CD4-positive, alpha-beta T cell treated with Interferon gamma for 1 hour (primary cell): Measurements from ENCODE around the gene AUTS2.

ENCODE experiments used
- DNase-seq: peaks from one replicate; pipeline ENCODE4 v3.0.0-alpha.2; 2020

The AUTS2 gene

DNA sequence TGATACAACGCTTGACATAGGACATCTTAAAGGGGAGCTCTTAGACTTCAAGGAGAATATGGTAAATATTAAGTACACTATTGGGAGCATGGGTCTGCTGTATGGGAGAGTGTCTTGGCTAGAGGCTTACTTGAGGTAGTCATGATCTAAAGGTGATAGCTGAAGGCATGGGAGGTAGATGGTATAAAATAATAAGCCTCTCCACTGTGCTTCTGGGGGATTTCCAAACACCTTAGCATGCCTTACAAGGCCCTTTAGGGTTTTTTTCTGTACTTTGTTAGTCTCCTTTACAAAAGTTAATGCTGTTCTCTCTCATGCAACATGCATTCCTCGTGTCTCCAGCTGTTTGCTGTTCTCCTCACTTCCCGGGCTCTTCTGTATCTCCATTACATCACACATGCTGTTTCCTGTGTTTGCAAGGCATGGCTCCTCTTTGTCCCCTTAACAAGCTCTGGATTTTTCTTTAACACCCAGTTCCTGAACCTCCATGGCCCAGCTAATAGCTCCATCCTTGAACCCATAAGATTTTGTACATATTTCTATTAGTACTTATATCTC, 449.7 kb downstream of the AUTS2 start:
- DNase-seq = no peak

DNA sequence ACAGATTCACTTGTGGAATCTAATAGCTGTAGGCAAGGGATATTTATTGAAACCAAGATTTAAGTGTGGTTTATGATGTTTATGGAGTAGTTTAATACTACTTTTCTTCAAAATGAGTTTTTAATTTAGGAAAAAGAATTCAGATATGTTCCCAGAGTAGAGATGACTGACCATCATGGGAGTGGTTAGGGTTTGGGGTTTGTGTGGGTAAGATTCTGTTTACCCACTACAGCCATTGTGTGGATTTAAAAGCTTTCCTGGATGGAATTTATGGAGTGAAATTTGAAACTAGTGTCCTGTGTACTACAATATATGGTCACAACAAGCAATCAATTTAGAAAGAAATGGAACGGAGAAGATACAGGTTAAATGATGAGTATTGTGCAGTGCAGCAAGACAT, 453.5 kb downstream of the AUTS2 start:
- no peak for DNase-seq

DNA sequence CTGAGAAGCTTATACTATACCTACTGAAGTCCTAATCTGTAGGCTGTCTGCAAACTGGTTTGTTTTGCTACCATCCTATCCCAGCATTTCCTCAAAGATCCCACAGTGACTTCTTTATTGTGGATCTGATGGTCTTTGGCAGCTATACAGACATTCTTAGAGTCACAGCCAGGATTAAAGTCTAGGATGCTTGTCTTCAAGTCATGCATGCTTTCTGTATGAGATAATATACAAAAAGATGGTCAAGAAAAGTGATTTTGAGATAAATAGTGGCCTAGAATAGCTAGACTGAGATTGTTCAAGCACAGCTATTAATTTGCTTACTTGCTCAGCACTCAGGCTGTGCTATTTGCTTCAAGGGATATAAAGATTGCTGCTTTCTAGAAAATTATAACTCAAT, 454.4 kb downstream of the AUTS2 start:
- no peak for DNase-seq

DNA sequence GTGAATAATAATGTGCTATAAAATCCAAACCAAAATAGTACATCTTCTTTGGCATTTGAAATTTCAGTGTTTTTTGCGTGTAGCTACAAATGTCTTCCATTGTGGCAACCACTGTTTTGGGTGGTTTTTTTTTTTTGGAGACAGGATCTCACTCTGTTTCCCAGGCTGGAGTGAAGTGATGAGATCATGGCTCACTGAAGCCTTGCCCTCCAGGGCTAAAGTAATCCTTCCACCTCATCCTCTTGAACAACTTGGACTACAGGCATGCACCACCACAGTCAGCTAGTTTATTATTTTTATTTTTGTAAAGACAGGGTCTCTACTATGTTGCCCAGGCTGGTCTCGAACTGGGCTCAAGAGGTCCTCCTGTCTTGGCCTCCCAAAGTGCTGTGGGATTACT, 455.1 kb downstream of the AUTS2 start:
- no peak for DNase-seq

DNA sequence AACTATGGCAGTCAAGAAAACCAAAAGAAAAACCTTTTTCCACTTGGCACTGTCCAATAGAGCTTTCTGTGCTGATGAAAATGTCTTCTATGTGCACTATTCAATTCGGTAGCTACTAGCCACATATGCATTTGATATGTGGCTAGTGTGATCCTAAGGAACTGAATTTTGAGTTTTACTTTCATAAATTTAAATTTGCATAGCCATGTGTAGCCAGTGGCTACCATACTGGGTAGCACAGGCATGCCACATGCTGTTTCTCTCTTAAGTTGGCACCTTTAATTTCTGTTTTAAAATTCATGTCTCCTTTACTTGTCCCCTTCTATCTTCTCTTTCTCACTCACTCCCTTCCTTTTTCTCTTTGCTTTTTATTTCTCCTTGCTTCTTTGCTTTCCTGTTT, 455.7 kb downstream of the AUTS2 start:
- DNase-seq = no peak

DNA sequence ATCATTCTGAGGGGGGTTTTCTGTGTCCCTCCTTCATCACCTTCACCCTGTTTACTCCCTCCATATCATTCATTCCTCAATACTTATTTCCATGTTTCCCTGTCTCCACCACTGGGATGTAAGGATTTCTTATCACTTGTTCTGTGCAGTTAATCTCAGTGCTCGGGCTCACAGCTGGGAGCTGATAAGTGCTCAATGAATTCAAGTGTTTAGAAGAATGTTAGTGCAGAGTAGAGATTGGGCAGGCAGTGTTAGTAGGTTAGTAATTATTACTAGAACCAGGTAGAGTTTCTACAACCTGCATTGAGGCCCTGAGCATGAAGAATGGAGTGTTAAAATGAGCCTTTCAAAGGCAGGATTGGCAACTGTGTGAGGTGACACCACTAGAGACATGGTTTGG, 458.1 kb downstream of the AUTS2 start:
- DNase-seq = no peak

DNA sequence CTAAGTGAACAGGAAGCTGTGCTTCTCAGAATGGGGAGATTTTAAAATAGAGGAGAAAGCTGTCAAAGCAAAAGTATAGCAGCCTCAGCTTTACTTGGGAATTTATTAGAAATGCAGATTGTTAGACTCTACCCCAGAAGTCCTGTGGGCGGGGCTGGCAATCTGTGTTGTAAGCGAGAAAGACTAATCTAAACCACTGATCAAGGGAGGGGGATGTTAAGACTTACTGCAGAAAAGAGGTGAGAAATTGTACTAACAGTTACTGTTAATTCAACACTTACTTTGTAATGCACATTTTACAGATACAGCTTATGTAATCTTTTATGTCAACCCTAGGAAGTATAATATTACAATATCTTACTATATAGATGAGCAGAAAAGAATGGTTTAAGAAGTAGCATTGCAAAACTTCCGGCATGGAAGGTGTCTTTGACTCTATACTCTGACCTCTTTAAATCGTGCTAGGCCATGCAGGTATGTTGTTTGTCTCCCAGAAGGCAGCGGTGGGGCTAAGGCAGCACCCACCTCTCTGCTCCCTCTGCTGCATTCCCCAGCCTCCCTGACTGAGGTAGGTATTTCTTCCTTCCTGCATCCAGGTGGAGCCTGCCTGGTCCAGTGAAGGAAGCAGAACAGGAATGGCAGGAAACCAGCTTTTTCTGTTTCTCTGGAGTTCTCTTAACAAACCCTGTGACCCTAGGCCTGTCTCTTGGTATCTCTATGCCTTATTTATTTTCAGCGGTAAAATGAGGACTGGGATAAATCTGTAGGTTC, 462.2 kb downstream of the AUTS2 start:
- no peak for DNase-seq

DNA sequence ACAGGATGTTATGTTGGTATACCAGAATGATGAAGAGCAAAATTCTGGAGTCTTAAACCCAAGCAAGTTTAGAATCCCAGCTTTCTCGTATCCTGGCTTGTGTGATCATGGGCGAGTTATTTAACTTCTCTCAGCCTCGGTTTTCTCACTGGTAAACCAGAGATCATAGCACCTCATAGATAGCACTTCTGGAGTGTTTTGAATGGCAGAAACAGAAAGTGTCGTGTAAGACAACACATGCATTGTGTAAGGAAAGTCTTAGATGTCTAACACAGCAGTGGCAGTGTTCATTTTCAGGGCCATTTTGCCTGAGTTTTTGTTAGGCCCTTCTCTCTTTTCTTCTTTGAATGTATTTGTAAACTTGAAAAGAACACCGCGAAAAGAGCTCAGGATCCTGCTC, 465.1 kb downstream of the AUTS2 start:
- DNase-seq = no peak

DNA sequence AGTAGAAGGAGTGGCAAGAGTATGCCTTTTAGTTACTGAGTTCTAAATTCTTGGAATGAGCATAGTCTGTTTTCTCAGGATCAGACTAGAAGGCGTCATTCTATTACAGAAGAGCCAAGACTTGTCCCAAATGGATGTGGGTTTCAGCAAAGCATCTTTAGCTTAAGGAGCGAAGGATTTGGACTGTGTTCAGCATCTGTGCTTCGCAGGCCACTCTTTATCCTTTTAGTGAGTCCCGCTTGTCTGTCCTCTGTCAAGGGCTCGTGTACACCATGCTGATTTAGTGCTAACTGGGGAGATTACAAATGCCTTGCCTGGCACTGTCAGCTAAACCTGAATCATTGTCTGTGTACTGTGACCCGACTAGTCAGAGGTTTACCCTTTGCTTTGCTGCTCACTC, 465.7 kb downstream of the AUTS2 start:
- no peak for DNase-seq

DNA sequence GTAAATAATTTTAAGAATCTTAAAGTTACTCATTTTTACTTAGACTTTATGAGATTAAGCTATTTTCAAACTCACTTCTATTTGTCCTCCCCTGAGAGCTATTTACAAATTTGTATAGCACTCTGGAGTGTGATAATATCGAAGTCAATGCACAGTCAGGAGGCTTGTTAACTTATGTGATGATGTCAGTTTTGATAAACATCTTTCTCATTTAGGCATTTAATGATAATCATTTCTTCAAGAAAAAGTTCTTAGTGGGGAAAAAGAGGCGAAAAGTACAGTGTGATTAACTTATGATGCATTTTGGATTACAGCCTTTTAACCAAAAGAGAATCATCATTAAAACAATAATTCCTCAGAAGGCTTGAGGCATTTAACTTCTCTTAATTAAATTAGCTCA, 468.6 kb downstream of the AUTS2 start:
- no peak for DNase-seq

DNA sequence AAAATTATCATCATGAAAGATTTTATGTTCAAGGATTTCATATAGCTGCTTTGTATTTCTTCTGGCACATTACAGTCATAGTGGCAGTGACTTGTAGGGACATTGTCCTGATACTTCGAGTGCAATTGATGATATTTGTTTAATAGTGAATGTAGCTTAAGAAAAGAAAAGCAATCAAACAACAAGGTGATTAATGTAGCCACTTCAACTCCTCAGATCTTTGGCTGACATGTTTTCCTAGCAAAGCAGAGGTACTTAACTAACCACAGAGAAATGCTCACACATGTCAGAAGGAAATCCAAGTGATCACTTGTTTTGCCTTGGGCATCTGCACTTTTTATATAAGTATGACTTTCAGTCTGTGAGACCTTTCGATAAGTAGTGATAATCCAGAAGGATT, 470.3 kb downstream of the AUTS2 start:
- DNase-seq = no peak

DNA sequence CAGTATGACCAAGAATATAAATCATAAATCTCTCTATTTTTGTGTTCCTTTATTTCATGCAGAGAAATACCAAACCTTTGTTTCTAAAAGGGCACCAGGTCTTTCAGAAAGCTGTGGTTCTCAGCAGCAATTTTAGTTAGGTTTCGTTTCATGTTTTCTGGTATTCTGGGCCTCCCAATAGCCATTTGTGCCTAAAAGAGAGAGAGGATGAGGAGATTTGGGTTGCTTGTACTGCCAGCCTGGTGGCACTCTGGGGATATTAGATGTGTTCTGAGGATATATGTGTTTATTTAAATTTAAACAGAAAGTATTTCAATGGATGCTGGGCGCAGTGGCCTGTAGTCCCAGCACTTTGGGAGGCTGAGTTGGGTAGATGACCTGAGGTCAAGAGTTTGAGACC, 471.7 kb downstream of the AUTS2 start:
- no peak for DNase-seq

DNA sequence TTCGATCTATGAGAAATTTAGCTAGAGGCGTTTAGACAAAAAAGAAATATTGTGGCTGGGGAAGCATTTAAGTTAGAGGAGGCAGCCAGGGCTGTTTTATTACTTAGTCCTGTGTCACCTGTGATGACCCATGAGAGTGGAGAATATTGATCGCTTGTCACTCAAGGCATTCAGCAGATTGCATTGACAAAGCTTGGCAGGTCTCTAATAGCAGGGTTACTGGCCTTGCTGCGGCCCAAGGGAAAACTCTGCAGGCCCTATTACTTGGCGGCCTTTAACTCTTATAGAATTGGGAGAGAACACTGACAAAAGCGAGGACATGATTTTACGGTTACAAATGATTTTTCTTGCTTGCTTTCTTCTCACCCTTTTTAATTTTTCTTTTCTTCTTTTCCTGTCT, 473.5 kb downstream of the AUTS2 start:
- DNase-seq = no peak

DNA sequence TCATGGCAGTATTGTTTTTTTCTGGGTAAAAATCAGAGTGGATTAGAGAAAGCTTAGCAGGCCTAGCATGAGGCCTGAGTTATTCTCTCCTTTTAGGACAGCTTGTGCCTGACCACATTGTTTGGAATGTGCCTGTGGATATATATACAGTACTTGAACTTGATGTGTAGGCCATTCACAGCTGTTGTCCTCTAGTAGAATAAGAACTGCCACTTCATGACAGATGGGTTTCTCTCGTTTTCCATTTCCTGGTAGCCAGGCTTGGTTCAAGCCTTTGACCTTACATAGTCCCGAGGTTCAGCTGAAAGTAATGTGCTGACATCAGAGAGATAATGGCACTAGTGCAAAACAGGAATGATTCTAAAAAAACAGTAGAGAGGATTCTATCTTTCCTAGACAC, 473.9 kb downstream of the AUTS2 start:
- DNase-seq = no peak

DNA sequence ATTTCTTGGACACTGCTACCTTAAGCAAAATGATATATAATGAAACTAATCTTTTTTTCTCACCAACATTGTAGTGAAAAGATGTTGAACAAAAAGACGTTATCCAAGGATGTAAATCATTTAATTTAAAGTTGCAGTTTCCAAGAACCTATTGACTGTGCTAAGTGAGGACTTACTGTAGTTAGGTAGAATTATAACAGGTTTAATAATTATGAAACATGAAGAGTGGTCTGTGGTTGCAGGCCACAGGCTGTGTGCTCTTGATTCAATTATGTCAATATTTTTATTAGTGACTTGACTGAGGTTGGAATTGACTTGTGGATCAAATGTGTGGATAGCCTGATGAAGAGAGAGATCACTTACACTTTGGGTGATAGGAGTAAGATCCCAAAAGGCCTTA, 478.1 kb downstream of the AUTS2 start:
- no peak for DNase-seq

DNA sequence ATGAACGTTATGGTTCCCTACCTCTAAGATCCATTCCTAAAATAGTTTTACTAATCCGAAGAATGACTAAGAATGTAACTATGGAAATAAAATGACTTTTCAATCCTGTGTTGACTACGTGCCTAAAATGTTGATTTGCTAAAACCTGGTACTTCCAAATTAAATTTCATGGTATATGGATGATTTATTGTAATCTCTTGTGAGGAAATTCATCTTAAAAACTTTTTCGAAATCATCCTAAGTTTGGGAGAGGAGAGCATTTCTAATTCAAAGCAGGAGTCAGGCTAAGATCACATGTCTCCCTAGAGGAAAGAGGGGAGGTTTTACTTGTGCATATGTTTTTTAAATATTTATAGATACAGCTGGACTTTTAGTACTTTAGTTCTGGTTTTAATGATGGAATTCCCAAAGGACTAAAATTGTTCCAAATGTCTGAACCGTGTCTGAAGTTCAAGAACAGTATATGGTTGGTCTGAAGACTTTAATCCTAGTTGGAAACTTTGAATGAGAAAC, 483.9 kb downstream of the AUTS2 start:
- DNase-seq = no peak

DNA sequence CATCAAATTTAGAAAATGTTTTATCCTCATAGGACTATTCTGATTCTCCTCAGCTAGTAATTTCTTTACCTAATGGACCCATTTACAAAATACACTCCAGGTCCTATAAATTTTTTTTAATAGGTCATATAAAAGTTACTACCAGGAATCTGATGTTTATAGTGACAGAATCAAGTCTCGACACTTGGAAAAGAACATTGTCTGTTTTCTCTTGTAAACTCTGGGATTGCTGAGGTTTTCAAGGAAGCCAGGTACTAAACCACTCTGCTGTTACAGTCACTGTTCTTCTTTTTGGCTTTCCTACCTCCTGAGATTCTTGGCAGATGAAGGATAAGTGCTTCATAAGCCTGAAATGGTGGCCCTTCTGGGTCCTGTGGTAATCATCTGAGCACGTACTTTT, 493.1 kb downstream of the AUTS2 start:
- no peak for DNase-seq

DNA sequence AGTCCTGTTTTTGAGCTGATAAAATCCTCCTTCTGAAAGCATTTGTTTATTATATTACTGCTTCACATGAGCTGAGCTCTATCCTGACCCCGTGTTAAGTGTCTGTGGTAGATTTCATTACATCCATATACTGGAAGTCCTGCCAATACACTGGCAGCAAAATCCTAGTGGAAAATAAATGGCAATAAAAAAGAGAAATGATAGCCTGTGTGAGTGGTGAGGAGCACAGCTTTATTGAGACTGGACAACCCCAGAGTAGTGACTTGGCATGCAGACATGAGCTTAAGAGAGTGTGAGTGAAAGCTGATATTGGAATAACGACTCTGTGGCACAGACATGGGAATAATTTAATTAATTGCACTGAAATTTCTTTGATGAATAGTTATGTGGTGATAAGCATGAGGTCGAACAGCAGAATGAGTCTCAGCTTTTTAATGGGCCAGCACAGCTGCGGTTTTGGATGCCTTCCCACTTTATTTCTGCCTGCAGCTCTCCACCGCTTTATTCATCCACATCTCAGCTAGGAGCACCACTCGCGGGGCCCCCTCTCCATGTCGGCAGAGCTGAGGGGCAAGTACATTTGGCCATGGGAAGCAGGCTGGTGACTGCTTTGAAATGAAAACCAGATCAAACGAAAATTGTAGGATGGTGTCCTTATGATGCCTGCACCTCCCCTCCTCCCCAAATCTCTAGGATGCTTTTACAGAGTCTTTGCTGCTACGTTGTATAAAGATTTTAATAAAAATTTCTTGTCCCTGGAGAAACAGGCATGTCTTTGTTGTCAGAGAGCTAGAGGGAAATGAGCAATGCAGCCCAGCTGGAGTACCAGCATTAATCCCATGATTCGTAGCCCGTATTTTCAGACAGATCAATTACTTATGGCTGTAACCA, 494.3 kb downstream of the AUTS2 start:
- DNase-seq = no peak

DNA sequence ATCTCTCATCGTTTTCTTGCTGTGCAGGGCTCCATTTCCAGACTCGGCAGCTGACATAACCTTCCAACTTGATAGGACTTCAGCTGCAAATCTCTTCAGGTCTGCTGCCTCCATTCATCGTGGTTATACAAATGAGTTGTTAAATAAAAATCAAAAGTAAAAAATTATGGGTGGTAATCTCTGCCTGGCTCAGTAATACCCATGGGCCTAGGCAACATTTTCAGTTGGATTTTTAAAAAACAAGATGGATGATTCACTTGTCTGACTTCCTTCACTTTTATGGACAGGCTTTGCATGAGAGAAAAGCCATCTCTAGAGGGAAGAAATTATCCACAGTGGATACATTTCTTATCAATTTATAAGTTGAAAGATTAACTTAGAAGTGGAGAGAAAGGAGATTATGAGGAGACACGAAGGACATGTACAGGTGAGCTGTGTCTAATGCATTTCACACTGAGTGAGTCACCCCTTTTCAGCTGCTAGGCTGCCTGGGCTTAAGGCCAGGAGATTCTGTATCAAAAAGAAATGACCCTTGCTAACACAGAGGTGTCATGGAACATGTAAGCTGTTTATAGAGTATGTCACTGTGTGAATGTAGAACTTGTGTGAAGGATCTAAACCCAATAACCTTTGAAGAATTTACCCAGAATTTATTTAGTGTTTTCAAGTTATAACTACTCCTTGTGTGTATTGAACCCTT, 495.1 kb downstream of the AUTS2 start:
- DNase-seq = no peak

DNA sequence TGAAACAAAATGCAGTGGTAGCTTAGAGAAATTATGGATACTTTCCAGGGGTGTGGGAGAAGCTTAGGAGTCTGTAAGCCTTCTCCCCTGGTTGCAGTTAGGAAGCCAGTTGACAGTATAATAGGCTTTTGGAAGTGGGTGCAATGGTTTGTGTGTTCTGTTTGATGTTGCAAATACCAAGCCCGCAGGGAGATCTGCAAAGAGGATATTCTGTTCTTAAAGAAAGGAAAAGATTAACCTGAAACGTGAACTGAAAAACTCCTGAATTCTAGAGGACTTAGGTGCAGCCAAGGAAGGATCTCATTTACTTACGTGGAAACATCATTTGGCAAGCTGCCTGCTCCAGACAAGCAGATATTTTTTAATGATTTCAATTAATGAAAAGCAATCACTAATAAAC, 496.6 kb downstream of the AUTS2 start:
- no peak for DNase-seq

DNA sequence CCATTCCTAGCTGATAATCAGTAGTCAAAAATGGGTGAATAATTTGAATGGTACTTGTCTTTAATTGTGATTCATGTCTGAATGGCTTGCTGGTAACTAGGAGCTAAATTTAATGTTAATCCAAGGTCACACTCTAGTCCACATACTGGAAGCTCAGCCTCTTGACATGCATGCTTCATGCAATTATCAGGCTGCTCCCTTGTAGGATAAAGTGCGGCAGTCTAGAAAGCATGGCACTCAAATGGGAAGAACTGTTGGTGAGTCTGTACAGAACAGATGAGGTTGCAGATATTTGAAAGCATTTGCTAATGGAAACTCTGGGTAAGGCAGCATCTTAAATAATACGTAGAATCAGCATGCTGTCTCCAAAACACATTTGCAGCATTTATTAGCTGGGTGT, 499.4 kb downstream of the AUTS2 start:
- DNase-seq = no peak

DNA sequence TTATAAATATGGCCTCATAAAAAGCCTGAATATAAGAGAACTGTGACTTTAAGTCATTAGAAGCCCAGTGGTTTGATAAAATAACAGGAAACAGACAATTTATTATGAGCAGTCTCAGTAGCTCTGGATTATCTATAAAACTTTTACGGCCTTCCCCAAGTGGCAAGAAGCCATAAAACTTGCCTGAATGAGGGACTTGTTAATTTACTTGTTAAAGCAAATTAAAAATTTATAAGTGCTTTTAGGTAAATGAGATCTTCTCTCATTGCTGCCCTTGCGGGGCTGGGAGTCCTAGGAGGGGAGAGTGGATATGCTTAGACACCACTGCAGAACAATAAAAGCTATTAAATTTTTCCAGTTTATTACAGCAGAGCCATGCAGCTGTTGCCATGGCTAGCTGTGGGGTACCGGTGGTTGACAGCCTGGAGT, 499.9 kb downstream of the AUTS2 start:
- no peak for DNase-seq
